ENCODE results near the gene EPS15.

The EPS15 gene

GRCh38 chr1:51346086-51346942 is 172.8 kb downstream of the EPS15 start:
- no peak for TF ChIP-seq CTCF (IDR thresholded peaks at IDR 0.05; ENCODE audit: insufficient read depth, low read depth, low read length, missing control alignments)
- no peak overlapping the region for H3K4me3 ChIP-seq (ENCODE audit: low read depth, low read length)
- no peak for DNase-seq (ENCODE audit: low read depth)

GRCh38 chr1:51345300-51345687 is 173.8 kb downstream of the EPS15 start:
- no peak for TF ChIP-seq CTCF (IDR thresholded peaks at IDR 0.05; ENCODE audit: insufficient read depth, low read depth, low read length, missing control alignments)
- no peak for DNase-seq (ENCODE audit: low read depth)
- no peak overlapping the region for H3K4me3 ChIP-seq (ENCODE audit: low read depth, low read length)

- H3K4me3 ChIP-seq (ENCODE audit: low read depth, low read length), result no peak overlapping the region
- DNase-seq (ENCODE audit: low read depth), result no peak
- no peak for TF ChIP-seq CTCF (IDR thresholded peaks at IDR 0.05; ENCODE audit: insufficient read depth, low read depth, low read length, missing control alignments)
Measured at GRCh38 chr1:51344602-51345299, 174.3 kb downstream of the EPS15 start.

GRCh38 chr1:51344276-51344601 is 174.8 kb downstream of the EPS15 start:
- DNase-seq (ENCODE audit: low read depth), result no peak
- no peak overlapping the region for H3K4me3 ChIP-seq (ENCODE audit: low read depth, low read length)
- no peak for TF ChIP-seq CTCF (IDR thresholded peaks at IDR 0.05; ENCODE audit: insufficient read depth, low read depth, low read length, missing control alignments)

- DNase-seq (ENCODE audit: low read depth), result no peak
- no peak for TF ChIP-seq CTCF (IDR thresholded peaks at IDR 0.05; ENCODE audit: insufficient read depth, low read depth, low read length, missing control alignments)
- no peak overlapping the region for H3K4me3 ChIP-seq (ENCODE audit: low read depth, low read length)
Measured at GRCh38 chr1:51343624-51344023, 175.4 kb downstream of the EPS15 start.

GRCh38 chr1:51342591-51343206 is 176.4 kb downstream of the EPS15 start:
- TF ChIP-seq CTCF (IDR thresholded peaks at IDR 0.05; ENCODE audit: insufficient read depth, low read depth, low read length, missing control alignments), result no peak
- no peak overlapping the region for H3K4me3 ChIP-seq (ENCODE audit: low read depth, low read length)
- DNase-seq (ENCODE audit: low read depth), result no peak
